Stimulated activated CD8-positive, alpha-beta memory T cell treated with anti-CD3 and anti-CD28 coated beads, Interleukin-4, amount 100 ng/mL, for 48 hours (primary cell): ENCODE results near the gene TTLL6.
"Not testable (repeated sequence)": the region's sequence is repeated elsewhere in the genome, so short reads cannot be mapped to it uniquely, and the experiment has no call there.

Experiments used
- DNase-seq: peaks from one replicate; pipeline ENCODE4 v3.0.0-alpha.2; 2020

The TTLL6 gene

DNA sequence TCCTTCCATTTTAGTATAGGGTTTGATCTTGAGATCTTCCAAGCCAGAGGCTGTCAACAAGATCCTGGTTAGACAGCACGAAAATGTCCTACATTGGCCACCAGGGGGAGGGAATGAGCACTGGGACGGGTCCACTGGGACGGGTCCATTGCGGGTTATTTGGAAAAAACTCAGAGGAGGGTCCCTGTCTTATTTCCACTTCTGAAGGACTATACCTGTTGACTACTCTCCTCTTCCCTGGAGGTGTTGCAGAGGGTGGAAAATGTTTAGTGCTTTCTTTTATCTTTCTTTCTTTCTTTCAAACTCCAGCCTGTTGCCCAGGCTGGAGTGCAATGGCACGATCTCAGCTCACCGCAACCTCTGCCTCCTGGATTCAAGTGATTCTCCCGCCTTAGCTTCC, 2.5 kb downstream of the TTLL6 start:
- DNase-seq, result peak; percentile 71

GRCh38 chr17:48812001-48812400, 5.0 kb downstream of the TTLL6 start:
- DNase-seq, result no peak

DNA sequence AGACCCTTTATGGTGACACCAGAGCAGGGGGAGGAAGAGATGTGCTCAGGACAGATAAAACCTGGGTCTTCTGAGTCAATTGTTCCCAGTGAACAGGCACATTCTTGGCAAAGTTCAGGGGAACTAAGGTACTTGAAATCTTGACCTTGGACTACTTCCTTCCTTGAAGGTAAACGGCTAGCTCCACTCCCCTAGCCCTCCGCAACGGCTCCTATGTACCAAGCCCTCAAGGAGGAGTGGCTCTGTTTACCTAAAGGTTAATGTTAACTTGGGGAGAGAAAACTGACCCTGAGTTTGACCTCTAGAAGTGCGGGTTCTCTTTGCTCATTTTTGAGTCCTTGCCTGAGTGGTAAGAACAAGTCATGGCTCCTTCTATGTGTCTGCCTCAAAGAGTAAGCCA, 7.8 kb downstream of the TTLL6 start:
- DNase-seq, result no peak

DNA sequence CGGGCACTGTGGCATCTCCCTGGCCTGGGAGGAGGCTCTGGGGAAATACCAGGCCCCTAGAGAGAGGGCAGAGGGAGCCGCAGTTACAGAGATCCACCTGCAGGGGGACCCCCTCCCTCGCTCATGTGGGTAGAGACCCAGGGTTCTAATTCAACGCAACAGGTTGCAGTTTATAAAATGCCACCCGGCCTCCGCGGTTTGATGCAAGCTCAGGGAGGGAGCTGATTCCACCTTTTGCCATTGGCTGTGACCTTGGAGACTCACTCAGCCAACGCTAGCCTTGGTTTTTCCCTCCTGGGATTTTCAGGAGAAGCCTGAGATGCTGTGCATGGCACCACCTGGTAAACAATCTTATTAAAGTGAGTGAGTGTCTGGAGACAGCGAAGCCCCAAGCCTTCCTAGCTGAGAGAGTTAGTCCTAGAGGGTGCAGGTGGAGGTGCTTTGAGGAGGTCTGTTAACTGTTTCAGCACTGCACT, 12.1 kb downstream of the TTLL6 start:
- peak; percentile 84 for DNase-seq

DNA sequence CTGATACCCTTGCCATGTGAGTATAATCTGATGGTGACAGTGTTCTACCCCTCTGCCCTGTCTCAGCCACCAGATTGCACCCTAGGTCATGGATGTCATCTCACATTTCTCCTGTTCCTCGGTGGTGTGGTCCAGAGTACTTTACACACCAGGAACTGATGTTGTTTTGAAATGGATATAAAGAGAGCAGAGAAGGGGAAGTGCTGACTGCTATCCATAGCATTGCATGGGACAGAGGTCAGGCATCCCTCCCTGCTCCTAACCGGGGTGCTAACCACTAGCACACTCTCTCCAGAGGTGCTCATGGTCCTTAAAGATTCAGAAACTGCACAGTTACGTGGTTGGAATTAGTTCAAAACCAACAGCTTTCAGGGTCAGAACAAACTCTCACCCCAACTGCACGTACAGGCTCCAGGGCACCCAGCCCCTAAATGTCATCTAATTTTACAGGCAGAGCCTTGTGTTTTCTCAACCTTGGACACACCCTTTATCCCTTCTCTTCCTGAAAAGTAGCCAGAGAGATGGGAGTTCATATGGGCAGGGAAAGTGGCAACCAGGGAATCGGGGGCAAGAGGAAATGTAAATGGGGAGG, 16.3 kb downstream of the TTLL6 start:
- no peak for DNase-seq

DNA sequence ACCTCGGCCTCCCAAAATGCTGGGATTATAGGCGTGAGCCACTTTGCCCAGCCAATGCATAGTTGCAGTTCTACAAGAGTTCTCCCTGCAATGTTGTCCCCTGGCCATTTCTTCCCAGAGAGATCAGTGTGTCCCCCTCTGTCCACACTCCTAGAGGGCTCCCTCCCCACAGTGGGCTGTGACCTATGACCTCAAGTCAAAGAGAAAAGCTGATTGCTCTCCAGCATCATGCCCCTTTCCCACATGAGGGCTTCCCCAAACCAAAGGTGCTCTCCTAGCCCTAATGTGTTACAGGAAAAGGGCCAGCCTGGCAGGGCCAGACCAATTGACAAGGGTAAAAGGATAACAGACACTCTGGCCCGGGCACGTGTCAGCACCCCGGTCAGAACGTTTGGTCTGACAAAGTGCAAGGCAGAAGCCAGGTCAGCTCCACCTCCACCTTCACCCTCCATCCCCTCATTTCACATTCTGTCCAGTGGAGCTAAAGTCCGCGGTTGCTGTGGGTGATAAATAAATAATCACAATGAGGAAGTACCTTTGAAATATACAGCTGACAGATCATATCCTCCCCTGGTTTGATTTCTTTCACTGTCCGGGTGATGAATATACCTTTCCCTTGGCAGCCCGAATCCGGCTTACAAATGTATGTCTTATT, 17.8 kb downstream of the TTLL6 start:
- no peak for DNase-seq

DNA sequence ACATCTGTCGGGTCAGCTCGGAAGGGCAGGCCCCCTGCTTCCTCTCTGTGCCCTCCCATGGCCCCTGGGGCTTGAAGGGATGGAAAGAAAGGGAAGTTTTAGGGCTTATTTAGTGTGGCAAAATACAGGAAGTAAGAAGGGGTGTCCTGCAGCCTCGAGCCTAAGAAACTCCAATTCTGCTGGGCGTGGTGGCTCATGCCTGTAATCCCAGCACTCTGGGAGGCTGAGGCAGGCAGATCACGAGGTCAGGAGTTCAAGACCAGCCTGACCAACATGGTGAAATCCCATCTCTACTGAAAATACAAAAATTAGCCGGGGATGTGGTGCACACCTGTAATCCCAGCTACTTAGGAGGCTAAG, 20.9 kb downstream of the TTLL6 start:
- DNase-seq, result not testable (repeated sequence)

- DNase-seq, result no peak
Observed at GRCh38 chr17:48795444-48796162, 21.4 kb downstream of the TTLL6 start.

DNA sequence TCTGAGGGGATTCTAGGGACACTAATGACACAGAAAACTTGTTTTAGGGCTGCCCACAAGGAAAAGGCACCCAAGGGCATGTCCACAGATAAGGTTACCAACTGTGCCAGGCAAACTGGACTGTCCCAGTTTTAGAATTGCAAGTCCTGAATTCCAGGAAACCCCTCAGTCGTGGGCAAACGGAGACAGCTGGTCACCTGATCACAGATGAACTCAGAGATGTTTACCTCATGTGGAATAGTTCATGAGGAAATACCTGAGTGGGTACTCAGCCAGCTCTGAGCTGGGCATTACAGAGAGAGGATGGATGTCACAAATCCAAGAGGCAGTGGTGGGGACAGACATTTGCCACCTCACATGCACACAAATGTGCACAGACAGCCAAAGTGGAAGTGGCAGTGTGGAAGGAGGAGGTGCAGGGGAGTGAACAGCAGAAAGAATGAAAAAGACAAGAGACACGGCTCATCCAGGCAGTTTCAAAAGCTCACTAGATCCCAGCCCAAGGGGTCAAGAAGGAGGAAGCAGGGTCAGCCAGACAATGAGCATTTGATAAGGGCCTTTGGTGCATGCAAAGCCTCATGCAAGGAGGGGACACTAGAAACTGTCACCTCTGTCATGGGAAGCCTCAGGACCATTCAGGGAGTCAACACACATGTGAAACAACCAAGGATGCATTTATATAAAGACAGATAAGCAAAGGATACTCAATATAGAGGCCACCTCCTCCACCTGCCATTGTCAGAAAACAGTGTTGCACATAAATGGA, 24.8 kb downstream of the TTLL6 start:
- DNase-seq, result no peak

GRCh38 chr17:48791128-48792032, 25.6 kb downstream of the TTLL6 start:
- DNase-seq, result peak; percentile 51

DNA sequence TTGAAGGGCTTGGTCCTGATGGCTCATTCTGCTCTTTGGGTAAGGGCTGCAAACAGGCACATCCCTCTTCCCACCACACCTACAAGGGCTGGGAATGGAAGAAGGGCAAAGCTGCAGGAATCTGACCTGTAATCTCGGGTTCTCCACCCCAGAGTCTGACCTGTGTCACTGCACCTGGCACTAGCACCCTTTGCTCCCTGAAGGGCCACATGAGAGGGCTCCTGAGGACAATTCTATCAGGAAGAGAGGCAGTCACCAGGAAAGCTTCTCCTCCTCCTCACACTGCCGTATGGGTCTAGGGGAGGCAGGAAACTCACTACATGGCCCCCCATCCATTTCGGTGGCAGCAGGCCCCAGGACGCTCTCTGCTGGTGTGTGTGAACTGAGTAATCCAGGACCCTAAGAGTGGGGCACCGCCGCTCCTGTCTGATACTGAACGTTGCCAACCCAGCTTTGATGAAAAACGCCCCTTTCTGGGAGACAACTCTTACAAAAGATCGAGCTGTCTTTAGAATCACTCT, 26.4 kb downstream of the TTLL6 start:
- DNase-seq, result no peak

DNA sequence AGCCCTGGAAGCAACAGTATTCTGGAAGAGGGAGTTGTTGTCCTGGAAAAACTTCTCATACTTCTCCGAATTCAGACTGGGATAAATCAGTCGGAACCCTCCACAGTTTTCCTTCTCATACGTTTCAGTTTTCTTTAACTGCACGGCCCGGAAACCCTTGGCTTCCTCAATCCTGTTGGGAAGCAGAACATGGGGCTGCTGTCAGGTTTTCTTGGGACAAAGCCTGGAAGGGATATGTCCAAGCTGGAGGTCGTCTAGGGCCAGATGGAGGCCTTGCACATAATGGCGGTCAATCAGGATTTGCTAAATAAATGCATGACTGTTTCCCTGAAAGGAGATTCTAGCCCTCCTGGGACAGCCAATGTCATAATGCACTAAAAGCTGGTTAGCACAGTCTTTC, 29.2 kb downstream of the TTLL6 start:
- no peak for DNase-seq

GRCh38 chr17:48779421-48779820, 37.6 kb downstream of the TTLL6 start:
- DNase-seq, result no peak

DNA sequence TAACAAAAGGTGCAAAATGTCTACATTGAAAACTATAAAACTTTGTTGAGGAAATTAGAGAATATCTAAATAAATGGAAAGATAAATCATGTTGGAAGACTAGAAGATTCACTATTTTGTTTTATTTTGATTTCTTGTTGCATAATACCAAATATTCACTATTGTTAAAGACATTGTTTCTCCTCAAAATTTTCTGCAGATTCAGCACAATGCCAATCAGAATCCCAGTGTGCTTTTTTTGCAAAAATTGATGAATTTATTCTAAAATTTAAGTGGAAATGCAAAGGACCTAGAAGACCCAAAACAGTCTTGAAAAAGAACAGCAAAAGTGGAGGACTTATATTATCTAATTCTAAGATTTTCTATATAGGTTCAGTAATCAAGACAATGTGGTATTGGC, 40.4 kb downstream of the TTLL6 start:
- DNase-seq, result no peak

DNA sequence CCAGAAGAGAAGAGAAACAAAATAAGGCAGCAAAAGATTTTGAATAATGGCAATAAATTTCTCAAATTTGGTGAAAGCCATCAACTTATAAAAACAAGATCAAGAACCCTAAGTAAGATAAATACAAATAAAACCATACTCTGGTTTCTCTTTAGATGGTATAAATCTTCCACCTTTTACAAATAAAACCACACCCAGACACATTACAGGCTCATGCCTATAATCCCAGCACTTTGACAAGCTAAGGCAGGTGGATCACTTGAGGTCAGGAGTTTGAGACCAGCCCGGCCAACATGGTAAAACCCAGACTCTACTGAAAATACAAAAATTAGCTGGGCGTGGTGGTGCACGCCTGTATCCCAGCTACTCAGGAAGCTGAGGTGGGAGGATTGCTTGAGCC, 43.8 kb downstream of the TTLL6 start:
- DNase-seq, result no peak

- DNase-seq, result no peak
Observed at GRCh38 chr17:48770954-48771353, 46.1 kb downstream of the TTLL6 start.

DNA sequence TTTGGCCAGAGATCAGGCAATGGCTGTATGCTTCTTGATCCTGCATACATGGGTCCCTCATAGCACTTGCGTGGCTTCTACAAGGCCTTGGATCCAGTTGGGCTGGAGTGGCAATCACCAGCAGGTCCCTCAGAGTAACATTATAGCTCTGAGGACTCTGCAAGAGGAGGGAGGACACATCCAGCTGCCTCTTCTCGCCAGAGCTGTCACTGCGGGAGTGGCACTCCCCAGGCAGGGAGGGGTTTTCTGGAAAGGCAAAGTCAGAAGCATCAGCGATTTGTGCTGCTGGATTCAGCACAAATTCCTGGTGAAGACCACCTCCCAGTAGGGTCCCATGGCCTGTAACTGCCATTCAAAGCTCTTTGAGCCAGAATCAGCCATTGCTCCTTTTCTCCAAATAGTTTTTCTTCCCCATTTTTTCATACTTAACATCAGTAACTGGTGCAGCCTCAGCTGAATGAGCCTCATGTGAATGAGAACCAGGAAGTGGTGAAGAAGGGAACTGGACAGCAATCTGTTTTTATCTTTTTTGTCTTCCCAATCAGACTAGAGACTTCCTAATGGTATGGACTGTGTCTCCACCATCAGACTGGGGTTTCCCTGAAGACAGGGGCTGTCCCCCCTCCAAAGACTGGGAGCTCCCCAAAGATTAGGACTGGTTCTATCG, 47.9 kb downstream of the TTLL6 start:
- DNase-seq, result no peak

GRCh38 chr17:48767263-48767774, 49.7 kb downstream of the TTLL6 start:
- DNase-seq, result no peak

DNA sequence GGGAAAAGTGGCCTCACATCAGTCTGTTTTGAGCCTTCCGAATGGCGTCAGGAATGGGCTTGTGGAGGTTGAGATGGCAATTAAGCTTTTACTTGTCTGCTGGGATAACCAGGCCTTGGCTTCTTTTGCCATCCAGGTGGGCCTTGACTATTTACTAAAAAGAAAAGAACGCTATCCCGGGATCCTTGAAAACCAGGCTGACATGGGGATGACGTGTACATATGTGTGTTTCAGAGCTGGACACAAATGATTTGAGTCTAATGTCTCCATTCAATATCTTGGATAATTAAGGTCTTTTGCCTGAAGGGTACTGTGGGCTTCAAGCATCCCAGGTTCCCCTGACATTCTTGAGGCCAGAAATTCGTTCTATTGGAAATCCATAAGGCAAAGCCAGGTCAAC, 55.9 kb downstream of the TTLL6 start:
- DNase-seq, result no peak

DNA sequence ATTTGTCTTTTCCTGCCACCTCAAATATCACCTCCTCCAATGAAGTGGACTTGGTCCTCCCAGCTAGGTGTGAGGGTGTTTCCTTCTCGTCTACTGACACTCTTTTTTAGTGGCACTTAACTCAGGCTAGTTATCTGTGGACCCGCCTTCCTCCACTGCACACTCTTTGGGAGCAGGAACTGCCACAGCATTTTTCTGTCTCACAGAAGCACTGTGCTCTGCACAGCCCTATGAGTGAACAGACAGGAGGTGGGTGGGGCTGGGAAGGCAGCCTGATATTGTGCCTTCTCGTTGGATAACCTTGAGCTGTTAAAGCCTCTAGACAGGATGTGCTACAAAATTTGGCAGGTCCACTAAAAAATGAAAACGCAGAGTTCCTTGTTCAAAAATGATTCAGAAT, 56.6 kb downstream of the TTLL6 start:
- no peak for DNase-seq

DNA sequence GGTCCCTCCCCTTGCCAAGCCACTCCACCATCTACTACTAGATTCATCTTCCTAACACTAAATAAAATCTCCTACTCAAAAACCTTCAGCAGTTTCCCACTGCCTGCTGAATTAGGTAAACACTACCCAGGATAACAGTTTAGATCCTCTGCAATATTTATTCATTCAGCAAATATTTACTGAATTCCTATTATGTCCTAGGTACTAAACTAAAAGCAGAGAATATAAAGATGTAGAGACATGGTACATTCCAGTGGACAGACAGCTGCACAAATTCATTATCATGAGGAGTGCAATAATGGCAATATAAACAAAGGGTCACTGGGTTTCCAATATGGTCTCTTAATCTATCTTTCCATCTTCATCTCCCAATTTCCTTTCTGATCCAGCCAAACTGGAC, 57.7 kb downstream of the TTLL6 start:
- no peak for DNase-seq
